Trophoblast cell (in vitro differentiated cells and primary cell): ENCODE measurements around the gene LAMTOR4.
"Not testable (repeated sequence)": the region's sequence is repeated elsewhere in the genome, so short reads cannot be mapped to it uniquely, and the experiment has no call there.

Source experiments
- DNase-seq, 2 donors: peaks; one replicate each; pipeline ENCODE4 v3.0.0-alpha.2; 2016
- H2AFZ ChIP-seq: 2 replicates; pipeline ENCODE4 v1.6.1; 2013; ENCODE audit warnings: low read length, moderate library complexity, mild to moderate bottlenecking; ENCODE audit not compliant: insufficient read depth, poor library complexity
- H2AK5ac ChIP-seq: 2 replicates; pipeline ENCODE4 v1.6.1; 2013; ENCODE audit warnings: mild to moderate bottlenecking, low read length
- H2BK120ac ChIP-seq: 2 replicates; pipeline ENCODE4 v1.6.1; 2013; ENCODE audit warnings: low read length, mild to moderate bottlenecking, moderate library complexity; ENCODE audit not compliant: insufficient read depth, poor library complexity
- H2BK12ac ChIP-seq: 2 replicates; pipeline ENCODE4 v1.6.1; 2013; ENCODE audit warnings: mild to moderate bottlenecking, low read length, moderate library complexity
- H2BK5ac ChIP-seq: 2 replicates; pipeline ENCODE4 v1.6.1; 2013; ENCODE audit warnings: low read length, low read depth, moderate library complexity, mild to moderate bottlenecking; ENCODE audit not compliant: poor library complexity
- H3K14ac ChIP-seq: 2 replicates; pipeline ENCODE4 v1.6.1; 2013; ENCODE audit warnings: mild to moderate bottlenecking, low read length
- H3K18ac ChIP-seq: 2 replicates; pipeline ENCODE4 v1.6.1; 2013; ENCODE audit warnings: mild to moderate bottlenecking, low read length
- H3K23ac ChIP-seq: 2 replicates; pipeline ENCODE4 v1.6.1; 2013; ENCODE audit warnings: low read length
- H3K27ac ChIP-seq: 2 replicates; pipeline ENCODE4 v1.5.1; 2013; ENCODE audit warnings: low read depth, mild to moderate bottlenecking, inconsistent platforms, low read length, moderate library complexity
- H3K27me3 ChIP-seq: 2 replicates; pipeline ENCODE4 v1.6.1; 2013; ENCODE audit warnings: inconsistent platforms, mild to moderate bottlenecking, low read length, moderate library complexity; ENCODE audit not compliant: insufficient read depth
- H3K36me3 ChIP-seq, 2 experiments: 1 replicate in 1 of 2; 2 replicates in 1 of 2; pipeline ENCODE4 v1.6.1; 2013; ENCODE audit warnings: low read length in 2 of 2, mild to moderate bottlenecking in 2 of 2, moderate library complexity in 1 of 2; ENCODE audit not compliant: insufficient read depth in 2 of 2, control insufficient read depth in 1 of 2
- H3K4ac ChIP-seq: 2 replicates; pipeline ENCODE4 v1.6.1; 2013; ENCODE audit warnings: low read depth, mild to moderate bottlenecking, low read length, moderate library complexity
- H3K4me1 ChIP-seq, 2 experiments: 1 replicate in 1 of 2; 2 replicates in 1 of 2; pipeline ENCODE4 v1.6.1; 2013; ENCODE audit warnings: low read length in 2 of 2, mild to moderate bottlenecking in 2 of 2, moderate library complexity in 1 of 2; ENCODE audit not compliant: insufficient read depth in 2 of 2, control insufficient read depth in 1 of 2
- H3K4me2 ChIP-seq: 2 replicates; pipeline ENCODE4 v1.6.1; 2013; ENCODE audit warnings: inconsistent platforms, mild to moderate bottlenecking, low read length, moderate library complexity
- H3K4me3 ChIP-seq: 2 replicates; pipeline ENCODE4 v1.5.1; 2013; ENCODE audit warnings: mild to moderate bottlenecking, low read depth, low read length, inconsistent platforms
- H3K79me1 ChIP-seq: one replicate; pipeline ENCODE4 v1.6.1; 2013; ENCODE audit warnings: low read length
- H3K79me2 ChIP-seq: 2 replicates; pipeline ENCODE4 v1.6.1; 2013; ENCODE audit warnings: low read length, mild to moderate bottlenecking; ENCODE audit not compliant: control insufficient read depth, insufficient read depth, poor library complexity
- H3K9ac ChIP-seq: 2 replicates; pipeline ENCODE4 v1.6.1; 2013; ENCODE audit warnings: mild to moderate bottlenecking, low read length
- H3K9me3 ChIP-seq: 2 replicates; pipeline ENCODE4 v1.6.1; 2013; ENCODE audit warnings: low read depth, mild to moderate bottlenecking, control low read depth, inconsistent platforms, low read length; ENCODE audit not compliant: insufficient read depth
- H4K12ac ChIP-seq: 2 replicates; pipeline ENCODE4 v1.6.1; 2013; ENCODE audit warnings: low read depth, mild to moderate bottlenecking, low read length, moderate library complexity
- H4K8ac ChIP-seq: 2 replicates; pipeline ENCODE4 v1.6.1; 2013; ENCODE audit warnings: low read depth, mild to moderate bottlenecking, low read length, moderate library complexity
- H4K91ac ChIP-seq: one replicate; pipeline ENCODE4 v1.6.1; 2013; ENCODE audit warnings: low read depth, mild to moderate bottlenecking, low read length, moderate library complexity
- WGBS: extraction: QIAGEN DNeasy Blood & Tissue Kit; methylation state at CpG from one replicate; pipeline ENCODE4 v1.1.7; 2013; ENCODE audit warnings: missing lambda C conversion rate; ENCODE audit not compliant: insufficient read length, insufficient coverage; ENCODE audit errors: extremely low coverage; 5-methylcytosine and 5-hydroxymethylcytosine counted together

Gene LAMTOR4

GRCh38 chr7:100189061-100189460 lies 40.3 kb downstream of the LAMTOR4 start:
- Histone ChIP-seq H3K4me2 (no peak overlapping the region), H3K4ac (no peak overlapping the region), H3K27me3 (no peaks in the 10 kb centered on the region), H2BK5ac (no peak overlapping the region), H3K4me1 (no peaks in the 10 kb centered on the region), H3K23ac (no peak overlapping the region), H3K79me1 (no peaks in the 10 kb centered on the region), H3K14ac (no peak overlapping the region), H3K4me3 (no peak overlapping the region), H3K18ac (no peak overlapping the region), H3K79me2 (no peaks in the 10 kb centered on the region), H2AK5ac (no peak overlapping the region), H3K27ac (no peak overlapping the region), H2BK120ac (no peak overlapping the region), H4K8ac (no peak overlapping the region), H4K12ac (no peak overlapping the region), H4K91ac (no peak overlapping the region), H3K36me3 (no peaks in the 10 kb centered on the region), H2AFZ (no peak overlapping the region), H3K9me3 (no peaks in the 10 kb centered on the region), H3K9ac (no peak overlapping the region), H2BK12ac (no peak overlapping the region)
- no CpG with 5 or more reads among the region's 3 CpGs for WGBS
- no peak for DNase-seq

- Histone ChIP-seq H3K18ac (no peak overlapping the region), H3K4ac (no peak overlapping the region), H3K79me2 (no peaks in the 10 kb centered on the region), H2BK12ac (no peak overlapping the region), H3K9me3 (no peaks in the 10 kb centered on the region), H2BK5ac (no peak overlapping the region), H3K27me3 (no peaks in the 10 kb centered on the region), H3K4me2 (no peak overlapping the region), H4K91ac (no peak overlapping the region), H3K14ac (no peak overlapping the region), H2AK5ac (no peak overlapping the region), H4K12ac (no peak overlapping the region), H3K9ac (no peak overlapping the region), H3K79me1 (no peaks in the 10 kb centered on the region), H2BK120ac (no peak overlapping the region), H3K23ac (no peak overlapping the region), H2AFZ (no peak overlapping the region), H3K27ac (no peak overlapping the region), H4K8ac (no peak overlapping the region), H3K4me1 (no peaks in the 10 kb centered on the region), H3K36me3 (no peaks in the 10 kb centered on the region), H3K4me3 (no peak overlapping the region)
- no CpG with 5 or more reads among the region's 4 CpGs for WGBS
- DNase-seq: peak in 1 of 2 donors; percentile 54
These were observed 41.5 kb downstream of the LAMTOR4 start for GRCh38 chr7:100190048-100190711.

GRCh38 chr7:100191775-100192174 lies 43.1 kb downstream of the LAMTOR4 start:
- no peaks in the 10 kb centered on the region for H3K36me3 ChIP-seq
- no peaks in the 10 kb centered on the region for H3K79me1 ChIP-seq
- H2AFZ ChIP-seq: no peak overlapping the region
- no peak overlapping the region for H2AK5ac ChIP-seq
- no peak overlapping the region for H3K14ac ChIP-seq
- no peak overlapping the region for H3K4ac ChIP-seq
- H2BK120ac ChIP-seq: no peak overlapping the region
- no peak overlapping the region for H3K4me2 ChIP-seq
- H3K27ac ChIP-seq: no peak overlapping the region
- H3K9ac ChIP-seq: no peak overlapping the region
- WGBS: no CpG with 5 or more reads among the region's 2 CpGs
- H3K27me3 ChIP-seq: no peaks in the 10 kb centered on the region
- DNase-seq: peak in 1 of 2 donors; percentile 66
- no peak overlapping the region for H4K91ac ChIP-seq
- no peaks in the 10 kb centered on the region for H3K4me1 ChIP-seq
- no peak overlapping the region for H4K12ac ChIP-seq
- H2BK12ac ChIP-seq: no peak overlapping the region
- H3K4me3 ChIP-seq: no peak overlapping the region
- H3K23ac ChIP-seq: no peak overlapping the region
- H3K79me2 ChIP-seq: no peaks in the 10 kb centered on the region
- no peaks in the 10 kb centered on the region for H3K9me3 ChIP-seq
- no peak overlapping the region for H4K8ac ChIP-seq
- no peak overlapping the region for H3K18ac ChIP-seq
- no peak overlapping the region for H2BK5ac ChIP-seq

- not testable (repeated sequence) for H3K4me1 ChIP-seq, H4K12ac ChIP-seq, H3K27me3 ChIP-seq, H4K8ac ChIP-seq, DNase-seq, H3K14ac ChIP-seq, H3K27ac ChIP-seq, H3K18ac ChIP-seq, H3K36me3 ChIP-seq, H4K91ac ChIP-seq, H3K4ac ChIP-seq, H3K79me2 ChIP-seq, H3K79me1 ChIP-seq, H2BK120ac ChIP-seq, H3K9me3 ChIP-seq, H3K4me2 ChIP-seq, H3K9ac ChIP-seq, H2AFZ ChIP-seq, H2BK12ac ChIP-seq, H3K4me3 ChIP-seq, H2BK5ac ChIP-seq, H3K23ac ChIP-seq, H2AK5ac ChIP-seq
- no CpG with 5 or more reads among the region's 6 CpGs for WGBS
These were observed 43.7 kb downstream of the LAMTOR4 start for GRCh38 chr7:100192281-100192862.
